ENCODE data around the gene MAST4.

Gene MAST4

GRCh38 chr5:66722686-66723085 is 126.5 kb downstream of the MAST4 start:
- no peaks in the 10 kb centered on the region for H3K36me3 ChIP-seq (replicated peaks; ENCODE audit: insufficient read depth, low read length)
- no peaks in the 10 kb centered on the region for H3K4me1 ChIP-seq (ENCODE audit: low read length)
- no peak for DNase-seq
- TF ChIP-seq CTCF (IDR thresholded peaks at IDR 0.05; ENCODE audit: low read length) = no peak
- no peak for TF ChIP-seq EZH2 (optimal IDR thresholded peaks at IDR 0.05; ENCODE audit: low read depth, low read length)
- TF ChIP-seq EZH2phosphoT487 (IDR thresholded peaks at IDR 0.05; ENCODE audit: low read length) = no peak
- no peak overlapping the region for H3K9ac ChIP-seq (ENCODE audit: low read length)
- H3K27me3 ChIP-seq (replicated peaks; ENCODE audit: insufficient read depth, low read length) = no peaks in the 10 kb centered on the region
- H3K27ac ChIP-seq (ENCODE audit: low read length) = no peak overlapping the region
- H3K9me2 ChIP-seq (replicated peaks; ENCODE audit: insufficient read depth, low read length) = no peaks in the 10 kb centered on the region
- no peaks in the 10 kb centered on the region for H3K79me2 ChIP-seq (ENCODE audit: low read length)
- no peak overlapping the region for H3K4me3 ChIP-seq (ENCODE audit: low read length)
- H3K4me2 ChIP-seq (ENCODE audit: low read depth, low read length) = no peak overlapping the region
- H3K9me3 ChIP-seq (replicated peaks; ENCODE audit: insufficient read depth, low read length) = no peaks in the 10 kb centered on the region
- H4K20me1 ChIP-seq (ENCODE audit: insufficient read depth, low read length) = no peaks in the 10 kb centered on the region
- H2AFZ ChIP-seq (ENCODE audit: low read length) = no peak overlapping the region
- H3F3A ChIP-seq (ENCODE audit: insufficient read depth, low read length) = no peaks in the 10 kb centered on the region

- H3K9me2 ChIP-seq (replicated peaks; ENCODE audit: insufficient read depth, low read length) = no peaks in the 10 kb centered on the region
- no peak overlapping the region for H3K4me2 ChIP-seq (ENCODE audit: low read depth, low read length)
- no peak overlapping the region for H3K9ac ChIP-seq (ENCODE audit: low read length)
- H3F3A ChIP-seq (ENCODE audit: insufficient read depth, low read length) = no peaks in the 10 kb centered on the region
- DNase-seq = no peak
- TF ChIP-seq CTCF (IDR thresholded peaks at IDR 0.05; ENCODE audit: low read length) (peak; percentile 13), EZH2phosphoT487 (IDR thresholded peaks at IDR 0.05; ENCODE audit: low read length) (no peak), EZH2 (optimal IDR thresholded peaks at IDR 0.05; ENCODE audit: low read depth, low read length) (no peak)
- H3K36me3 ChIP-seq (replicated peaks; ENCODE audit: insufficient read depth, low read length) = no peaks in the 10 kb centered on the region
- no peaks in the 10 kb centered on the region for H3K9me3 ChIP-seq (replicated peaks; ENCODE audit: insufficient read depth, low read length)
- no peak overlapping the region for H3K4me3 ChIP-seq (ENCODE audit: low read length)
- H2AFZ ChIP-seq (ENCODE audit: low read length) = no peak overlapping the region
- no peaks in the 10 kb centered on the region for H3K79me2 ChIP-seq (ENCODE audit: low read length)
- H3K4me1 ChIP-seq (ENCODE audit: low read length) = no peaks in the 10 kb centered on the region
- no peak overlapping the region for H3K27ac ChIP-seq (ENCODE audit: low read length)
- H4K20me1 ChIP-seq (ENCODE audit: insufficient read depth, low read length) = no peaks in the 10 kb centered on the region
- H3K27me3 ChIP-seq (replicated peaks; ENCODE audit: insufficient read depth, low read length) = no peaks in the 10 kb centered on the region
Observed at GRCh38 chr5:66724349-66725139, 128.4 kb downstream of the MAST4 start.

- TF ChIP-seq EZH2phosphoT487 (IDR thresholded peaks at IDR 0.05; ENCODE audit: low read length) (no peak), CTCF (IDR thresholded peaks at IDR 0.05; ENCODE audit: low read length) (no peak), EZH2 (optimal IDR thresholded peaks at IDR 0.05; ENCODE audit: low read depth, low read length) (no peak)
- Histone ChIP-seq H3F3A (ENCODE audit: insufficient read depth, low read length) (no peaks in the 10 kb centered on the region), H3K9me2 (replicated peaks; ENCODE audit: insufficient read depth, low read length) (no peaks in the 10 kb centered on the region)
Observed at GRCh38 chr5:66727630-66728029, 131.4 kb downstream of the MAST4 start.

More at GRCh38 chr5:66727630-66728029, 131.4 kb downstream of the MAST4 start:
- no peak overlapping the region for H3K4me2 ChIP-seq (ENCODE audit: low read depth, low read length)
- H2AFZ ChIP-seq (ENCODE audit: low read length) = no peak overlapping the region
- no peak for DNase-seq
- no peak overlapping the region for H3K9ac ChIP-seq (ENCODE audit: low read length)
- no peaks in the 10 kb centered on the region for H3K9me3 ChIP-seq (replicated peaks; ENCODE audit: insufficient read depth, low read length)
- H4K20me1 ChIP-seq (ENCODE audit: insufficient read depth, low read length) = no peaks in the 10 kb centered on the region
- H3K36me3 ChIP-seq (replicated peaks; ENCODE audit: insufficient read depth, low read length) = no peaks in the 10 kb centered on the region
- no peaks in the 10 kb centered on the region for H3K4me1 ChIP-seq (ENCODE audit: low read length)
- no peaks in the 10 kb centered on the region for H3K27me3 ChIP-seq (replicated peaks; ENCODE audit: insufficient read depth, low read length)
- no peaks in the 10 kb centered on the region for H3K79me2 ChIP-seq (ENCODE audit: low read length)
- no peak overlapping the region for H3K4me3 ChIP-seq (ENCODE audit: low read length)
- H3K27ac ChIP-seq (ENCODE audit: low read length) = no peak overlapping the region

Data from MM.1S (cell line).